NT2/D1 (cell line): ENCODE data around the gene CCDC154.

Experiments used
- DNase-seq: peaks from one replicate; pipeline ENCODE4 v3.0.0-alpha.2; 2011; ENCODE audit warnings: low read depth, low spot score
- H3K27me3 ChIP-seq: 2 replicates; pipeline ENCODE4 v1.6.0; 2011; ENCODE audit warnings: mild to moderate bottlenecking; ENCODE audit not compliant: insufficient read length, insufficient read depth
- H3K36me3 ChIP-seq: 2 replicates; pipeline ENCODE4 v1.6.1; 2011; ENCODE audit warnings: mild to moderate bottlenecking, low read length, mixed read lengths; ENCODE audit not compliant: insufficient read depth, insufficient read length
- H3K4me1 ChIP-seq: 2 replicates; pipeline ENCODE4 v1.5.1; 2011; ENCODE audit not compliant: insufficient read depth, insufficient read length
- H3K4me3 ChIP-seq: 2 replicates; pipeline ENCODE4 v1.5.1; 2011; ENCODE audit warnings: low read depth; ENCODE audit not compliant: insufficient read length
- H3K9ac ChIP-seq: 2 replicates; pipeline ENCODE4 v1.6.0; 2011; ENCODE audit warnings: low read depth; ENCODE audit not compliant: insufficient read length
- H3K9me3 ChIP-seq: 2 replicates; pipeline ENCODE4 v1.5.1; 2011; ENCODE audit warnings: mild to moderate bottlenecking, low read length; ENCODE audit not compliant: insufficient read depth
- SUZ12 ChIP-seq: IDR thresholded peaks from 2 replicates; pipeline ENCODE4 v1.6.1; 2011; ENCODE audit not compliant: insufficient read length, insufficient read depth; ENCODE audit errors: extremely low read depth
- YY1 ChIP-seq: IDR thresholded peaks from 2 replicates; pipeline ENCODE4 v1.6.1; 2011; ENCODE audit not compliant: insufficient read length, insufficient read depth
- ZNF274 ChIP-seq: IDR thresholded peaks from 2 replicates; pipeline ENCODE4 v1.6.1; 2011; ENCODE audit warnings: mild to moderate bottlenecking, low read depth, low read length

The CCDC154 gene

GRCh38 chr16:1437606-1438005 lies 6.8 kb downstream of the CCDC154 start:
- TF ChIP-seq YY1 (no peak), SUZ12 (no peak), ZNF274 (no peak)
- no peak overlapping the region for H3K9ac ChIP-seq
- H3K4me1 ChIP-seq, result peaks cover 10% of the 10 kb centered on the region
- no peaks in the 10 kb centered on the region for H3K9me3 ChIP-seq
- no peak for DNase-seq
- H3K4me3 ChIP-seq, result no peak overlapping the region
- no peaks in the 10 kb centered on the region for H3K36me3 ChIP-seq
- no peaks in the 10 kb centered on the region for H3K27me3 ChIP-seq

GRCh38 chr16:1436731-1437355 lies 7.5 kb downstream of the CCDC154 start:
- H3K9me3 ChIP-seq, result no peaks in the 10 kb centered on the region
- no peaks in the 10 kb centered on the region for H3K36me3 ChIP-seq
- H3K9ac ChIP-seq, result no peak overlapping the region
- H3K27me3 ChIP-seq, result no peaks in the 10 kb centered on the region
- no peak for DNase-seq
- TF ChIP-seq ZNF274 (no peak), YY1 (no peak), SUZ12 (no peak)
- peaks cover 10% of the 10 kb centered on the region for H3K4me1 ChIP-seq
- no peak overlapping the region for H3K4me3 ChIP-seq

DNA sequence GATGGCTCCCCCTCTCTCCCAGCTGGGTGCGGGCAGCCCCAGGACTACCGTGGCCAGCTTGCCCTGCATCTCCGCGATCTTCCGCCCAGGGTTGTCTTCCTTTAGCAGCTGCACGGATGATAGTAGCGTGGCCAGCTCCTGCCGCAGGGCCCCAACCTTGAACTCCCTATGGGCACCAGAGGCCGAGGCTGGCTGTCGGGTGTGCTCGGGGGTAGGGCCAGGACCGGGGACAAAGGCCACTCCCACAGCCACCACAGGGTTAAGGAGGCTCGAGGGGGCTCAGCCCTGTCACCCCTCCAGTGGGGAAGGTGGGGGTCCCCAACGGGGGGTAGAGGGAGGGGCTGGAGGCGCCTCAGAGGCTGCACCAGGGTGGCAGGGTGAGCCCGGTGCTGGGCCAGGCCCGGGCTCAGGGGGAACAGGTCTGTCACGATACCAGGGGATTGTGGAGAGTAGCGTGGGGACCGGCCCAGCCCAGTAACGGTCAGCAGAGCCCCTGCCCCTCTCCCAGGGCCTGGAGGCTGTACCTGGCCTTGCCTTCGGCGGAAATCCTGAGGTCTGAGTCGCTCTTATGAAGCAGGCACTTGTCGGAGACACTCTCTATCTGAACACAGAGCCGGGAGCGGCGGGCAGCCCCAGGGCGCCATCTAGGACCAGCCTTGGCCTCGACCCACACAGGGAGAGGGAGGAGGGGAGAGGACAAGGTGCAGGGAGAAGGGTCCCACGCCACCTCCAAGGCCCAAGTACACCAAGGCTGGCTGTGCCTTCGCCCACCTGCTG lies 8.2 kb downstream of the CCDC154 start:
- Histone ChIP-seq H3K9me3 (no peaks in the 10 kb centered on the region), H3K36me3 (no peaks in the 10 kb centered on the region), H3K9ac (no peak overlapping the region), H3K4me1 (peaks cover 10% of the 10 kb centered on the region), H3K27me3 (no peaks in the 10 kb centered on the region), H3K4me3 (no peak overlapping the region)
- TF ChIP-seq SUZ12 (no peak), YY1 (no peak), ZNF274 (no peak)
- DNase-seq, result no peak

- no peaks in the 10 kb centered on the region for H3K9me3 ChIP-seq
- no peak overlapping the region for H3K9ac ChIP-seq
- H3K4me3 ChIP-seq, result no peak overlapping the region
- H3K36me3 ChIP-seq, result no peaks in the 10 kb centered on the region
- peaks cover 10% of the 10 kb centered on the region for H3K4me1 ChIP-seq
- no peak for DNase-seq
- TF ChIP-seq SUZ12, result no peak
- TF ChIP-seq ZNF274, result no peak
- no peak for TF ChIP-seq YY1
- no peaks in the 10 kb centered on the region for H3K27me3 ChIP-seq
Observed at GRCh38 chr16:1434644-1435592, 9.4 kb downstream of the CCDC154 start.

DNA sequence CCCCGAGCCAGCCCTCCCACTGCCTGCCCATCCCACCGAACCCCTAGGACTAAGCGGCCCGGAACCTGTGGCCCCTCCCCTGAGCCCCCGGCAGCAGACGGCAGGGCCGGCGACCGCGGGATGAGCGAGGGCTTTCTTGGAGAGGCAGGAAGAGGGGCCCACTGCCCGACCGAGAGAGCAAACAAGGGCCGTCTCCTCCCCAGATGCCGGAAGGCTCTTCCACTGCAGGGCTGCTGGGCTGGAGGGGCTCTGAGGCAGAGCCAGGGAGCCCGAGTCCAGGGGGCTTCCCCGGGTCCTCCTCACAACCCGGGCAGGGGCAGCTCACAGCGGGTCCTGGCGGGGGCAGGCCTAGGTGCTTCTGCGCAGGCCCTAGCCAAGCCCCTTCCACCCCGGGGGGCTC lies 10.6 kb downstream of the CCDC154 start:
- no peak for DNase-seq
- H3K4me3 ChIP-seq, result no peak overlapping the region
- no peaks in the 10 kb centered on the region for H3K36me3 ChIP-seq
- no peak for TF ChIP-seq SUZ12
- no peak for TF ChIP-seq YY1
- TF ChIP-seq ZNF274, result no peak
- no peaks in the 10 kb centered on the region for H3K27me3 ChIP-seq
- H3K9me3 ChIP-seq, result no peaks in the 10 kb centered on the region
- peaks cover 10% of the 10 kb centered on the region for H3K4me1 ChIP-seq
- no peak overlapping the region for H3K9ac ChIP-seq

- no peak overlapping the region for H3K9ac ChIP-seq
- no peaks in the 10 kb centered on the region for H3K9me3 ChIP-seq
- no peaks in the 10 kb centered on the region for H3K27me3 ChIP-seq
- H3K4me3 ChIP-seq, result no peak overlapping the region
- DNase-seq, result no peak
- no peaks in the 10 kb centered on the region for H3K36me3 ChIP-seq
- H3K4me1 ChIP-seq, result peaks cover 15% of the 10 kb centered on the region
- TF ChIP-seq SUZ12 (no peak), YY1 (no peak), ZNF274 (no peak)
Observed at GRCh38 chr16:1433263-1433560, 11.1 kb downstream of the CCDC154 start.

DNA sequence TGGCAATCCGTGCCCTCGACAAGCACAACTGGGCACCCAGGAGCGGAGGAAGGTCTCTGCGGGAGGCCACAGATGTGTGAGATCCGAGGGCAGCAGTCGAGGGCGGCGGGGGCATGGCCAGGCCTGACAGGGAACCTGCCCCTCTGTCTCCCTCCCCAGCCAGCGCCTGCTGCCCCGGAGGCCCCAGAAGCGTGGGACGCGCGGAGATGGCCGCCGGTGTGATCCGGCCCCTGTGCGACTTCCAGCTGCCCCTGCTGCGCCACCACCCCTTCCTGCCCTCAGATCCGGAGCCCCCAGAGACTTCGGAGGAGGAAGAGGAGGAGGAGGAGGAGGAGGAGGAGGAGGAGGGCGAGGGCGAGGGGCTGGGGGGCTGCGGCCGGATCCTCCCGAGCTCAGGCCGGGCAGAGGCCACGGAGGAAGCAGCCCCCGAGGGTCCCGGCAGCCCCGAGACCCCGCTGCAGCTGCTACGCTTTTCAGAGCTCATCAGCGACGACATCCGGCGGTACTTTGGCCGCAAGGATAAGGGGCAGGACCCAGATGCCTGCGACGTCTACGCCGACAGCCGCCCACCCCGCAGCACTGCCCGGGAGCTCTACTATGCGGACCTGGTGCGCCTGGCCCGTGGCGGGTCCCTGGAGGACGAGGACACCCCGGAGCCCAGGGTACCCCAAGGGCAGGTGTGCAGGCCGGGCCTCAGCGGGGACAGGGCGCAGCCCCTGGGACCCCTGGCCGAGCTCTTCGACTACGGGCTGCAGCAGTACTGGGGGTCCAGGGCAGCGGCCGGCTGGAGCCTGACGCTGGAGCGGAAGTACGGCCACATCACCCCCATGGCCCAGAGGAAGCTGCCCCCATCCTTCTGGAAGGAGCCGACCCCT lies 11.7 kb downstream of the CCDC154 start:
- Histone ChIP-seq H3K36me3 (no peaks in the 10 kb centered on the region), H3K9me3 (no peaks in the 10 kb centered on the region), H3K27me3 (no peaks in the 10 kb centered on the region), H3K9ac (no peak overlapping the region), H3K4me1 (peaks cover 20% of the 10 kb centered on the region), H3K4me3 (no peak overlapping the region)
- no peak for DNase-seq
- TF ChIP-seq ZNF274 (no peak), YY1 (no peak), SUZ12 (no peak)
